ENCODE results near the gene SYN1.

SYN1 gene

DNA sequence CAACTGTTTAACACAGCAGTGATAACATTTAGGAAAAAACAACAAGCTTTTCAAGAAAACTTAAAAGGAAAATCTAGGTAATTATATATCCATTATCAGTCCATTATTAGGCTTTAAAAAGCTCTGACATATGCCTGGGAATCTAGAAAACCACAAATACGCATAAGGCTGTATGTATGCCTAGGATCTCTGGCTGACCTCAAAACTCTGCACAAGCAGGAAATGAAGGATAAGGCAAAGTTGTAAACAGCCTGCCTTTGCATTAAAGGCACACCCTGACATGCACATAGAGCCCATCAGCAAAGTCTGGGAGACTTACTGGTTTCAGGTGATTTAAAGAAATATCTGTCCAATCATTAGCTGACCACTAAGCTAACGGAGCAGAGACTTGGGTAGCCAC is 23.4 kb downstream of the SYN1 start:
- Histone ChIP-seq H3K4me1 (no peaks in the 10 kb centered on the region), H3K9me3 (no peaks in the 10 kb centered on the region), H3K4me3 (ENCODE audit: low read depth, low read length) (no peak overlapping the region), H3K36me3 (no peaks in the 10 kb centered on the region), H3K27me3 (no peaks in the 10 kb centered on the region)
- TF ChIP-seq, protein P1, sequence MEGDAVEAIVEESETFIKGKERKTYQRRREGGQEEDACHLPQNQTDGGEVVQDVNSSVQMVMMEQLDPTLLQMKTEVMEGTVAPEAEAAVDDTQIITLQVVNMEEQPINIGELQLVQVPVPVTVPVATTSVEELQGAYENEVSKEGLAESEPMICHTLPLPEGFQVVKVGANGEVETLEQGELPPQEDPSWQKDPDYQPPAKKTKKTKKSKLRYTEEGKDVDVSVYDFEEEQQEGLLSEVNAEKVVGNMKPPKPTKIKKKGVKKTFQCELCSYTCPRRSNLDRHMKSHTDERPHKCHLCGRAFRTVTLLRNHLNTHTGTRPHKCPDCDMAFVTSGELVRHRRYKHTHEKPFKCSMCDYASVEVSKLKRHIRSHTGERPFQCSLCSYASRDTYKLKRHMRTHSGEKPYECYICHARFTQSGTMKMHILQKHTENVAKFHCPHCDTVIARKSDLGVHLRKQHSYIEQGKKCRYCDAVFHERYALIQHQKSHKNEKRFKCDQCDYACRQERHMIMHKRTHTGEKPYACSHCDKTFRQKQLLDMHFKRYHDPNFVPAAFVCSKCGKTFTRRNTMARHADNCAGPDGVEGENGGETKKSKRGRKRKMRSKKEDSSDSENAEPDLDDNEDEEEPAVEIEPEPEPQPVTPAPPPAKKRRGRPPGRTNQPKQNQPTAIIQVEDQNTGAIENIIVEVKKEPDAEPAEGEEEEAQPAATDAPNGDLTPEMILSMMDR (IDR thresholded peaks at IDR 0.05; ENCODE audit: low read depth, low read length): no peak
- DNase-seq: no peak

DNA sequence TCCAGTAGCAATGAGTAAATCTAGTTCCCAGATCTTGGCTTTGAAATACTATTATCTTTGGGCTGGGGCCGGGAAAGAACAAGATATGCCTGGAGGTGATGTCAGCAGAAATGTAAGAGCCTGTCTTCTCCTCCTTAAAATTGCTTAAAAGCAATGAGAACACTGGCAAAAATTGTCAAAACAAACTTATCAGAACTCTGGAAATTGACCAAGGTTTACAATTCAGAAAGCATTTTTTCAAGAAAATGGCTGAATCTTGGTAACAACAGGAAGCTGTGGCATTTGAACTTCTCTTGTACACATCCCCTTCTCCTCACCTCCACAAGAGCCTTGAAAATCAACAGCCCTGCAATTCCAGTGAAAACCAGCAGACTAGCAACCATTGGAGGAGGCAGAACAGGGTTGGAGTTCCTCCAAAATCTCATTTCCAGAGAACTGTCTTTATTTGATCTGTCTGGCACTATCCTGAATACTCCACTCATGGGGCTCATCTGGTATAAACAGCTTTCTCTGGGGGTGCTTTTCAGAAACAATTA is 23.9 kb downstream of the SYN1 start:
- Histone ChIP-seq H3K9me3 (no peaks in the 10 kb centered on the region), H3K4me3 (ENCODE audit: low read depth, low read length) (no peak overlapping the region), H3K4me1 (no peaks in the 10 kb centered on the region), H3K36me3 (no peaks in the 10 kb centered on the region), H3K27me3 (no peaks in the 10 kb centered on the region)
- TF ChIP-seq, protein P1 (IDR thresholded peaks at IDR 0.05; ENCODE audit: low read depth, low read length): no peak
- no peak for DNase-seq

DNA sequence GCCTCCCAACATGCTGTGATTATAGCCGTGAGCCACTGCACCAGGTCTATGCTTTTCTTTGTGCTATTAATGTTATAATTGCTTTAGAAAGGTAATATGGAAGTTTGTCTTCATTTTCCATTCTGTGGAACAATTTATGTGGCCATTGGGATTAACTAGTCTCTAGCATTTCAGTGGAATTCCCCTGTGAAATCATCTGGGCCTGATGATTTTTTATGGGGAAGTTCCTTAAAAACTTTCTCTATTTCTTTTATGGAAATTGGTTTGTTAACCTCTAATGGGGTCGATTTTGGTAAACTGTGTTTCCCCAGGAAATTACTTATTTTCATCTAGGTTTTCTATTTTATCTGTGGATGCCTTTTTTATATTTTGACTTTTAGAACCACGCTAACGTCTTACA is 26.1 kb downstream of the SYN1 start:
- Histone ChIP-seq H3K36me3 (no peaks in the 10 kb centered on the region), H3K9me3 (no peaks in the 10 kb centered on the region), H3K4me3 (ENCODE audit: low read depth, low read length) (no peak overlapping the region), H3K4me1 (no peaks in the 10 kb centered on the region), H3K27me3 (no peaks in the 10 kb centered on the region)
- TF ChIP-seq, protein P1 (IDR thresholded peaks at IDR 0.05; ENCODE audit: low read depth, low read length): no peak
- no peak for DNase-seq

DNA sequence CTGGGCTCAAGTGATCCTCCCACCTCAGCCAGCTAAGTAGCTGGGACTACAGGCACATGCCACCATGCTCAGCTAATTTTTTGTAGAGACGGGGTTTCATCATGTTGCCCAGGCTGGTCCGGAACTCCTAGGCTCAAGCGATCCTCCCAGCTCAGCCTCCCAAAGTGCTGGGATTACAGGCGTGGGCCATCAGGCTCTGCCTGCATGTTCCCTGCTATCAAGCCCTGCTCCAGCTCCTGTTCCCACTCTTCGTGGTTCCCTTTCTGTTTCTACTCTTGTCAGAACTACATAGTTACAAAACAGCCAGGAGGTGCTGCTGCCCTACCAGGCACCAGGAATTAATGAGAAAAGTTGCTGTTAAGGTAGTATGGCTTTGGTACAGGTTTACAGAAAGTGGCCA is 28.7 kb downstream of the SYN1 start:
- Histone ChIP-seq H3K9me3 (no peaks in the 10 kb centered on the region), H3K4me3 (ENCODE audit: low read depth, low read length) (no peak overlapping the region), H3K4me1 (no peaks in the 10 kb centered on the region), H3K27me3 (no peaks in the 10 kb centered on the region), H3K36me3 (no peaks in the 10 kb centered on the region)
- no peak for DNase-seq
- TF ChIP-seq, protein P1 (IDR thresholded peaks at IDR 0.05; ENCODE audit: low read depth, low read length): no peak

DNA sequence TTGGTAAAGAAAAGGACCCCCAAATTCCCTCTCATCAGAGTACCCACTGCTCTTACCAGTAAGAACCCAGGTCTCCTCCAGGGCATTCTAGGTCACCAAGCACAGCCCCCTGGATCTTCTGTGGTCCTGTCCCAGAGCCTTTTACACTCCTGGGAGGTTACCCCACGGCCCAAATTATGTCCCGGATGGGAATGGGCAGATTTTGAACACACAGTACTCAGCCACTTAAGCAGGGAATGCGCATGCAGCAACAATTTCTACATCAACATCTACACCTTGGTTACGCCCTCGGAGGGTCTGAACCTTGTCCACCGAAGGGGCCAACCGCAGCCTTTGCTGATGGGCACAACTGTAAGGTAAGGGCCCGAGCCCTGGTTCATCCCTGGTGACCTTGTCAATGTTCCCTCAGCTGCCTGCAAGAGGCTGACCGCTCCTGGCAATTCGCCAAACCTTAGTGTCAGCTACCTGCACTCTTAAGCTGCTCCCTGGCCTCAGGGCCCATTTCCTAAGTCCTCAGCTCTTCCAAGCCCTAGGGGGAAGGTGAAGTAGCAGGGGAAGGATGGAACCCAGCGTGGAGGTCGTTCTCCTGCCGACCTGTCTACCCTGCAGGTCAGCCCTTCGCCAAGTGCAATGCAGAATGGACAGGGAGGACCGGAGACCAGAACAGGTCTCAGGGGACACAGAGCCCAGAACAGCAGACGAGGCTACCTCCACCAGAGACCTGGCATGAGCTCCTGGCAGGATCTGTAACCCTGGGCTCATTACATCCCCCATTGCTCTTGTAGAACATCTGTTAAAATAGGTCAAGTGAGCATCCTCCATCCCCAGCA is 31.5 kb downstream of the SYN1 start:
- Histone ChIP-seq H3K27me3 (no peaks in the 10 kb centered on the region), H3K4me1 (no peaks in the 10 kb centered on the region), H3K36me3 (no peaks in the 10 kb centered on the region), H3K4me3 (ENCODE audit: low read depth, low read length) (no peak overlapping the region), H3K9me3 (no peaks in the 10 kb centered on the region)
- no peak for DNase-seq
- TF ChIP-seq, protein P1 (IDR thresholded peaks at IDR 0.05; ENCODE audit: low read depth, low read length): no peak

Measured in BE2C (cell line).